ENCODE results near the gene C16orf46.

DNA sequence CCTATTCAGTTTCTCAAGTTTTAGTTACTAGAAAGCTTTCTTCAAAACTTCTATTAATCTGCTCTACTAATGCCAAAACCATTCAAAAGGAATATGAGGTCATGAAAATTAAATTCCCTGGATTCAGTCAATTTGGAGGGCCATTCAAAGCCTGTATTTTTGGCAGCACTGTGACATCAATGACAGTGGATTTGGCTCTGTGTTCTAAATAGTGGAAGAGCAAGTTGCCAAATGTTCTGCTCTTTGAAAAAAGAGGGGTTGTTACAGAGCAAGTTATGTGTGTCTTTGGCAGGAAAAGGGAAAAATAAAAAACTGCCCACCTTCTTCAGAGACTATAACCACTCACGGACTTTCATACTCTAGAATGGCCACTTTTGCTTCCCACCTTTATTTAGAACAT, 3.2 kb upstream of the C16orf46 start:
- TF ChIP-seq, protein P1, sequence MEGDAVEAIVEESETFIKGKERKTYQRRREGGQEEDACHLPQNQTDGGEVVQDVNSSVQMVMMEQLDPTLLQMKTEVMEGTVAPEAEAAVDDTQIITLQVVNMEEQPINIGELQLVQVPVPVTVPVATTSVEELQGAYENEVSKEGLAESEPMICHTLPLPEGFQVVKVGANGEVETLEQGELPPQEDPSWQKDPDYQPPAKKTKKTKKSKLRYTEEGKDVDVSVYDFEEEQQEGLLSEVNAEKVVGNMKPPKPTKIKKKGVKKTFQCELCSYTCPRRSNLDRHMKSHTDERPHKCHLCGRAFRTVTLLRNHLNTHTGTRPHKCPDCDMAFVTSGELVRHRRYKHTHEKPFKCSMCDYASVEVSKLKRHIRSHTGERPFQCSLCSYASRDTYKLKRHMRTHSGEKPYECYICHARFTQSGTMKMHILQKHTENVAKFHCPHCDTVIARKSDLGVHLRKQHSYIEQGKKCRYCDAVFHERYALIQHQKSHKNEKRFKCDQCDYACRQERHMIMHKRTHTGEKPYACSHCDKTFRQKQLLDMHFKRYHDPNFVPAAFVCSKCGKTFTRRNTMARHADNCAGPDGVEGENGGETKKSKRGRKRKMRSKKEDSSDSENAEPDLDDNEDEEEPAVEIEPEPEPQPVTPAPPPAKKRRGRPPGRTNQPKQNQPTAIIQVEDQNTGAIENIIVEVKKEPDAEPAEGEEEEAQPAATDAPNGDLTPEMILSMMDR (IDR thresholded peaks at IDR 0.05), result no peak
- TF ChIP-seq POLR2A (IDR thresholded peaks at IDR 0.05), result no peak

All from uterus (tissue), 2 donors.